ENCODE data around the gene CDH7.

DNA sequence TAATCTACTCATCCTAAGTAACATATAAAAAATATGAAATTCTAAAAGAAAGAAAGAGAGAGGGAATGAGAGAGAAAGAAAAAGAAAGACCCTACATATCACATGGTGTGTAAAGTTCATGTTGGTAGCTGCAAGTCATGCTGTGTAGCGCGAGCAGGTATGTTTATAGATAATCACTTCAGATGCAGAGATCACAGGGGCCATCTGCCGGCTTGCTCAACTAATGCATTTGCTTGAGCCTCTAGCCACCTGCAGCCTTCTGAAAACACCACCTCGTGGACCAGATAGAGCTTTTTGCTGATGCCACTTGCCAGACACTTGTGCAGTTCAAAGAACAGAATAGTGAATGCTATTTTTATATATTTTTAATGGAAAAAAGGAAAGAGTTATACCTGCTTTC is 37.6 kb downstream of the CDH7 start:
- TF ChIP-seq FOXM1 (IDR thresholded peaks at IDR 0.05; ENCODE audit: borderline replicate concordance) (no peak), SP1 (IDR thresholded peaks at IDR 0.05) (no peak), FOXA1 (IDR thresholded peaks at IDR 0.05) (no peak), BHLHE40 (IDR thresholded peaks at IDR 0.05; ENCODE audit: borderline replicate concordance) (no peak), SUZ12 (IDR thresholded peaks at IDR 0.05) (no peak), TARDBP (IDR thresholded peaks at IDR 0.05) (no peak)

Data from HEK293T (cell line).